Osteocyte (in vitro differentiated cells): ENCODE measurements around the gene NFIA. TPM values are rescaled to one million over a fixed set of nuclear protein-coding genes. Genes with fewer than 3 reads are reported as not detected.

Experiments used
- DNase-seq: peaks from one replicate; pipeline ENCODE4 v3.0.0; 2021; ENCODE audit warnings: mixed read lengths; ENCODE audit not compliant: unreplicated experiment; ENCODE audit errors: extremely low spot score
- H3K27ac Mint-ChIP-seq: one replicate; pipeline ENCODE4 v1.8.0; 2021; ENCODE audit warnings: mild to moderate bottlenecking, mixed read lengths; ENCODE audit not compliant: unreplicated experiment
- H3K27me3 Mint-ChIP-seq: one replicate; pipeline ENCODE4 v1.8.0; 2021; ENCODE audit warnings: mixed read lengths; ENCODE audit not compliant: unreplicated experiment
- H3K36me3 Mint-ChIP-seq: one replicate; pipeline ENCODE4 v1.8.0; 2021; ENCODE audit warnings: mixed read lengths; ENCODE audit not compliant: unreplicated experiment
- H3K4me1 Mint-ChIP-seq: one replicate; pipeline ENCODE4 v1.8.0; 2021; ENCODE audit warnings: mixed read lengths; ENCODE audit not compliant: unreplicated experiment
- H3K4me3 Mint-ChIP-seq: one replicate; pipeline ENCODE4 v1.8.0; 2021; ENCODE audit warnings: mild to moderate bottlenecking, moderate library complexity, mixed read lengths; ENCODE audit not compliant: unreplicated experiment
- H3K9me3 Mint-ChIP-seq: one replicate; pipeline ENCODE4 v1.8.0; 2021; ENCODE audit warnings: mixed read lengths; ENCODE audit not compliant: unreplicated experiment
- total RNA-seq: library from RNA; stranded (reverse); gene quantifications from 2 replicates; pipeline ENCODE4 v1.2.1, GENCODE V29; 2021
- TF ChIP-seq, protein P1 (sequence below): fragments of 200-600 bp; sonication (generic); IDR thresholded peaks from 2 replicates; pipeline ENCODE4 v1.5.0; 2021; ENCODE audit warnings: antibody characterized with exemption, mild to moderate bottlenecking, moderate library complexity

The NFIA gene
- total RNA-seq, 1 donor from 2014 or later = 46.7 TPM

DNA sequence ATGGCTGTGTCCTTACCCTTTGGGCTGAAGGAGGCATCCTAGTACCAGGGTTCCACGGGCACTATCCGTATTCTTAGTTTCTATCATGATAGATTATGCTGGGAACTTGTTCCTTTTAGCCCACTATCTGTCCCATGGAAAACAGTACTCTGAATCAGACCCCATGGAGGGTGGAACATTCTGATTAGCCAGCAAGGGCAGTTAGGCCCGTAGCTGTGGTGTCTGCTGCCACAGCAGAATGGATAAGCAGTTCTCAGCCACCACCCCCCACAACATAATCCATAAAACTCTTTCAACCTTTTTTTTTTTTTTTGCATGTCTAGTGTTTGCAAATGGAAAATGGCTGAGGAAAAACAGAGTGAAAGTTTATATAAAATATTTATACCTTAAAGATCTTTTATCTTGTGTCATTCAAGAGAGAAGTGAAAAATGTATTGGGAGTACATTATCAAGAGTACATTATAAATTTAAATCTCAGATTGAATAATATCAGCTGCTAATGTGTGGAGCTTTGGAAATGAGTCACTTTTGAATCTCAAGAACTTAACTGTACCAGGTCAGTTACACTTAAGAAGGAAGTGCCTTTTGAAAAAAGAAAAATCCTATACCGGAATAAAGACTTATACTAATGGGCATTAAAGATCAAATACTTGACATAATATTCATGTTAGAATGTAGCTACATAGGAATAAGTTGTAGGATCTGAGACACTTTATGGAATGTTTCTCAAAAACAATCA is 80.3 kb downstream of the NFIA start:
- no peak overlapping the region for H3K4me3 Mint-ChIP-seq
- peaks cover 5% of the 10 kb centered on the region for H3K36me3 Mint-ChIP-seq
- peak overlapping the region; percentile 69 for H3K27ac Mint-ChIP-seq
- TF ChIP-seq, protein P1, sequence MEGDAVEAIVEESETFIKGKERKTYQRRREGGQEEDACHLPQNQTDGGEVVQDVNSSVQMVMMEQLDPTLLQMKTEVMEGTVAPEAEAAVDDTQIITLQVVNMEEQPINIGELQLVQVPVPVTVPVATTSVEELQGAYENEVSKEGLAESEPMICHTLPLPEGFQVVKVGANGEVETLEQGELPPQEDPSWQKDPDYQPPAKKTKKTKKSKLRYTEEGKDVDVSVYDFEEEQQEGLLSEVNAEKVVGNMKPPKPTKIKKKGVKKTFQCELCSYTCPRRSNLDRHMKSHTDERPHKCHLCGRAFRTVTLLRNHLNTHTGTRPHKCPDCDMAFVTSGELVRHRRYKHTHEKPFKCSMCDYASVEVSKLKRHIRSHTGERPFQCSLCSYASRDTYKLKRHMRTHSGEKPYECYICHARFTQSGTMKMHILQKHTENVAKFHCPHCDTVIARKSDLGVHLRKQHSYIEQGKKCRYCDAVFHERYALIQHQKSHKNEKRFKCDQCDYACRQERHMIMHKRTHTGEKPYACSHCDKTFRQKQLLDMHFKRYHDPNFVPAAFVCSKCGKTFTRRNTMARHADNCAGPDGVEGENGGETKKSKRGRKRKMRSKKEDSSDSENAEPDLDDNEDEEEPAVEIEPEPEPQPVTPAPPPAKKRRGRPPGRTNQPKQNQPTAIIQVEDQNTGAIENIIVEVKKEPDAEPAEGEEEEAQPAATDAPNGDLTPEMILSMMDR = no peak
- peaks cover 36% of the 10 kb centered on the region for H3K4me1 Mint-ChIP-seq
- no peak for DNase-seq
- H3K27me3 Mint-ChIP-seq = no peaks in the 10 kb centered on the region
- H3K9me3 Mint-ChIP-seq = no peaks in the 10 kb centered on the region

DNA sequence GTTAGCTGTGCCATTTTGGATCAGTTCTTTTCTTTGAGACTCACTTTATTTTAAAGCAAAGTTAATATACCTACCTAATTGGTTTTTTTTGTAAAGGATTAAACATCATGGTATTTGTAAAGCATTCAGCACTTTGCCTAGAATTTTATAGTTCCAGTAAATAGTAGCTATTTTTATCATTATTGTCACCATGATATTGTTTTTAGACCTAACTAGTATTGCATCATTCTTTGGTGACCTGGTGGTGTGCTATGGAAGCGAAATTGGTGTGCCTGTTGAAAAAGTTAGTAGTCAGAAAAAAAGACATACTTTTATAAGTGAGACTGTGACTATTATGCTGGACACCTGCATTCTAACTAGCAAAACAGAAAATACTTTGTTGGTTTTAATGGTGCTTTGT is 81.0 kb downstream of the NFIA start:
- H3K4me1 Mint-ChIP-seq = peaks cover 31% of the 10 kb centered on the region
- DNase-seq = no peak
- H3K36me3 Mint-ChIP-seq = peaks cover 5% of the 10 kb centered on the region
- H3K9me3 Mint-ChIP-seq = no peaks in the 10 kb centered on the region
- no peaks in the 10 kb centered on the region for H3K27me3 Mint-ChIP-seq
- H3K27ac Mint-ChIP-seq = peak overlapping the region; percentile 69
- TF ChIP-seq, protein P1 = no peak
- H3K4me3 Mint-ChIP-seq = no peak overlapping the region

DNA sequence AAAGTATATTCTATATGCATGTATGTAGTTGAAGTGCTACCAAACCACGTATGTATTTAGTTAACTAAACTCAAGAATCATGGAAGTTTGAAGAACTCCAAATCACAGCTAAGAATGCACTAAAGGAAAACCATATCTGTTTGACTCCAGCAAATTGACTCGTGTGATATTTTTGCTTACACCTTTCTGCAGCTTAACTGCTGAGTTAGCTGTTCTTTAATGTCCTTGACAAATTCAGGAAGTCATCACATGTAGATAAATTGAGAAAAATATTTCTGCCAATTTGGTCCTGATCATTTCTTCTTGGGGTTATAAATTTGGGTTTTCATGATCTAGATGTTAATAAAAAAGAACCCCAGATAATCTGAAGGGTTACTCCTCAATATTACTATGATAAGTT is 83.0 kb downstream of the NFIA start:
- no peak for DNase-seq
- Mint-ChIP-seq H3K36me3 (peaks cover 3% of the 10 kb centered on the region), H3K9me3 (no peaks in the 10 kb centered on the region), H3K27me3 (no peaks in the 10 kb centered on the region), H3K27ac (no peak overlapping the region), H3K4me3 (no peak overlapping the region), H3K4me1 (peaks cover 36% of the 10 kb centered on the region)
- TF ChIP-seq, protein P1 = no peak

DNA sequence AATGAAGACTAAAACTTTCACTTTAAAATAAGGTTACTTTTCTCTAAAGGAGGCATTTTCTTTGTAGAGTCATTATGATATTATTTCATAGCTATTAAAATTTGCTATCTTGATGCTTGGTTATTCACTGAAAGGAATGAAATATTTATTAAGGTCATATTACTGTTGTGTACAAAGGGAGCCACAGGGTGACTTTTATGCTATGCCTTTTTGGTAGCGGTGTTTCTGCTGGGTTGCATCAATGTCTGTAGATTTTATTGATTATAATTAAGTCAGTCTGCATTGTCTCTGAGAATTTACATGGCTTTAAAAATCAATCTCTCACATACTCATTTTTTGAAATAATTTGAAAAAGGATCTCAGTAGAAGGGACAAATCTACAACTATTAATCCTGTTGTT is 84.9 kb downstream of the NFIA start:
- no peak overlapping the region for H3K4me3 Mint-ChIP-seq
- H3K9me3 Mint-ChIP-seq = no peaks in the 10 kb centered on the region
- H3K27me3 Mint-ChIP-seq = no peaks in the 10 kb centered on the region
- H3K4me1 Mint-ChIP-seq = peaks cover 51% of the 10 kb centered on the region
- H3K36me3 Mint-ChIP-seq = no peaks in the 10 kb centered on the region
- TF ChIP-seq, protein P1 = no peak
- H3K27ac Mint-ChIP-seq = no peak overlapping the region
- DNase-seq = no peak

DNA sequence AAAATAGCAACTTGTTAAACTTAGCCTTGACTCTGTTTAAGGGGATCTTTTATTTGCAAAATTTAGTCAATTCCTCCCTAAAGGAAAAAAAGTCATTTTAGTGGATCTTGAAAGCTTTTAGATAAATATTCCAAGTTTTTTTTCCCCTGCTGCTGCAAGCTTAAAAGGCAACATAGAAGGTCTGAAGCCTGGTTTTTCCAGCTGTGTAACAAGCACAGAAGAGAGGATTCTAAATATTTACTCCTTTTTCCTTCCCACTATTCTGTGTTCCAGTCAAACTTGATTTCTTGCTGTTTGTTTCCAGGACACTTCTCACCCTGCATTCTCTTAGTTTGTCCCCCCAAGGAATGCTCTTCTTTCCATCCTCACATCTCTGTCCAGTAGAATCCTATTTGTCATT is 86.7 kb downstream of the NFIA start:
- H3K27ac Mint-ChIP-seq = no peak overlapping the region
- peaks cover 49% of the 10 kb centered on the region for H3K4me1 Mint-ChIP-seq
- H3K27me3 Mint-ChIP-seq = no peaks in the 10 kb centered on the region
- H3K36me3 Mint-ChIP-seq = no peaks in the 10 kb centered on the region
- no peak for DNase-seq
- TF ChIP-seq, protein P1 = no peak
- no peak overlapping the region for H3K4me3 Mint-ChIP-seq
- no peaks in the 10 kb centered on the region for H3K9me3 Mint-ChIP-seq
